Suprapubic skin (tissue), 3 donors: ENCODE results near the gene PLEKHS1.
"Not testable (repeated sequence)": the region's sequence is repeated elsewhere in the genome, so short reads cannot be mapped to it uniquely, and the experiment has no call there.

Source experiments
- POLR2A ChIP-seq, 2 donors: fragments of 450-650 bp; IDR thresholded peaks; one replicate each; pipeline ENCODE4 v1.6.1; 2017; ENCODE audit warnings: antibody characterized with exemption in 2 of 2, mild to moderate bottlenecking in 2 of 2, moderate library complexity in 2 of 2
- TF ChIP-seq, protein P1 (sequence below), 2 donors: fragments of 200-600 bp in 1 of 2; fragments of 450-650 bp in 1 of 2; sonication (generic) in 1 of 2; IDR thresholded peaks; one replicate each; pipeline ENCODE4 v1.5.1; 2016 to 2019; ENCODE audit warnings: antibody characterized with exemption in 2 of 2, mild to moderate bottlenecking in 1 of 2, moderate library complexity in 1 of 2

DNA sequence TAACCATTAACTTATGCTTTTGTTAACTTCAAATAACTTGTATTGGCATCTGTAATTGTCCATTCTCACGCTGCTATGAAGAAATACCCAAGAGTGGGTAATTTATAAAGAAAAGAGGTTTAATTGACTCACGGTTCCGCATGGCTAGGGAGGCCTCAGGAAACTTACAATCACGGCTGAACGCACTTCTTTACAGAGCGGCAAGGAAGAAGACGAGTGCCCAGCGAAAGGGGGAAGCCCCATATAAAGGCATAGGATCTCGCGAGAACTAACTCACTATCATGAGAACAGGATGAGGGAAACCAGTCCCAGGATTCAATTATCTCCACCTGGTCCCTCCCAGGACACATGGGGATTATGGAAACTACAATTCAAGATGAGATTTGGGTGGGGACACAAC lies 77.1 kb downstream of the PLEKHS1 start:
- TF ChIP-seq, protein P1, sequence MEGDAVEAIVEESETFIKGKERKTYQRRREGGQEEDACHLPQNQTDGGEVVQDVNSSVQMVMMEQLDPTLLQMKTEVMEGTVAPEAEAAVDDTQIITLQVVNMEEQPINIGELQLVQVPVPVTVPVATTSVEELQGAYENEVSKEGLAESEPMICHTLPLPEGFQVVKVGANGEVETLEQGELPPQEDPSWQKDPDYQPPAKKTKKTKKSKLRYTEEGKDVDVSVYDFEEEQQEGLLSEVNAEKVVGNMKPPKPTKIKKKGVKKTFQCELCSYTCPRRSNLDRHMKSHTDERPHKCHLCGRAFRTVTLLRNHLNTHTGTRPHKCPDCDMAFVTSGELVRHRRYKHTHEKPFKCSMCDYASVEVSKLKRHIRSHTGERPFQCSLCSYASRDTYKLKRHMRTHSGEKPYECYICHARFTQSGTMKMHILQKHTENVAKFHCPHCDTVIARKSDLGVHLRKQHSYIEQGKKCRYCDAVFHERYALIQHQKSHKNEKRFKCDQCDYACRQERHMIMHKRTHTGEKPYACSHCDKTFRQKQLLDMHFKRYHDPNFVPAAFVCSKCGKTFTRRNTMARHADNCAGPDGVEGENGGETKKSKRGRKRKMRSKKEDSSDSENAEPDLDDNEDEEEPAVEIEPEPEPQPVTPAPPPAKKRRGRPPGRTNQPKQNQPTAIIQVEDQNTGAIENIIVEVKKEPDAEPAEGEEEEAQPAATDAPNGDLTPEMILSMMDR (IDR thresholded peaks at IDR 0.05): not testable (repeated sequence)
- TF ChIP-seq POLR2A (IDR thresholded peaks at IDR 0.05): not testable (repeated sequence)
